ENCODE results near the gene VCPKMT. TPM values are rescaled to one million over a fixed set of nuclear protein-coding genes. Genes with fewer than 3 reads are reported as not detected.

VCPKMT gene
- total and polyA plus RNA-seq, 4 donors, result 2.6 to 5.0 (median 2.9) TPM

DNA sequence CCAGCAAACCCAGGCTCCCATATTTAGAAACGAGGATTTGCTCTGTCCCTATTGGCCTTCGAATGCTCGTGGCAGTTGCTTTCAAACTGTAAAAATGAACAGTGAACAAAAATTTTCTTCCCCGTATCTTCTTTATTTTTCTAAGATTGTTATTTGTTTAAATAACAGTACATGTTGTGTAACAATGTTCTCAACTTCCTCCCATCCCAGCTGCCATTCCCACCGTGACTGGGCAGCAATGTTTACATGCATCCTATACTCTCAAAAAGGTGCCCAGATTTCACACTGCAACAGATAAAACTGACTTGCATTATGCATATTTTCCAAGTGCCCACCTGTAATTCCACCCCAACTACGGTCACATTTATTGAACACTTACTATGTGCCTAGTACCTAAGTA, 12.8 kb downstream of the VCPKMT start (continued):
- TF ChIP-seq, protein P1, sequence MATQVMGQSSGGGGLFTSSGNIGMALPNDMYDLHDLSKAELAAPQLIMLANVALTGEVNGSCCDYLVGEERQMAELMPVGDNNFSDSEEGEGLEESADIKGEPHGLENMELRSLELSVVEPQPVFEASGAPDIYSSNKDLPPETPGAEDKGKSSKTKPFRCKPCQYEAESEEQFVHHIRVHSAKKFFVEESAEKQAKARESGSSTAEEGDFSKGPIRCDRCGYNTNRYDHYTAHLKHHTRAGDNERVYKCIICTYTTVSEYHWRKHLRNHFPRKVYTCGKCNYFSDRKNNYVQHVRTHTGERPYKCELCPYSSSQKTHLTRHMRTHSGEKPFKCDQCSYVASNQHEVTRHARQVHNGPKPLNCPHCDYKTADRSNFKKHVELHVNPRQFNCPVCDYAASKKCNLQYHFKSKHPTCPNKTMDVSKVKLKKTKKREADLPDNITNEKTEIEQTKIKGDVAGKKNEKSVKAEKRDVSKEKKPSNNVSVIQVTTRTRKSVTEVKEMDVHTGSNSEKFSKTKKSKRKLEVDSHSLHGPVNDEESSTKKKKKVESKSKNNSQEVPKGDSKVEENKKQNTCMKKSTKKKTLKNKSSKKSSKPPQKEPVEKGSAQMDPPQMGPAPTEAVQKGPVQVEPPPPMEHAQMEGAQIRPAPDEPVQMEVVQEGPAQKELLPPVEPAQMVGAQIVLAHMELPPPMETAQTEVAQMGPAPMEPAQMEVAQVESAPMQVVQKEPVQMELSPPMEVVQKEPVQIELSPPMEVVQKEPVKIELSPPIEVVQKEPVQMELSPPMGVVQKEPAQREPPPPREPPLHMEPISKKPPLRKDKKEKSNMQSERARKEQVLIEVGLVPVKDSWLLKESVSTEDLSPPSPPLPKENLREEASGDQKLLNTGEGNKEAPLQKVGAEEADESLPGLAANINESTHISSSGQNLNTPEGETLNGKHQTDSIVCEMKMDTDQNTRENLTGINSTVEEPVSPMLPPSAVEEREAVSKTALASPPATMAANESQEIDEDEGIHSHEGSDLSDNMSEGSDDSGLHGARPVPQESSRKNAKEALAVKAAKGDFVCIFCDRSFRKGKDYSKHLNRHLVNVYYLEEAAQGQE (IDR thresholded peaks at IDR 0.05), result no peak
- TF ChIP-seq SP1 (IDR thresholded peaks at IDR 0.05), result no peak
- no peak for TF ChIP-seq RAD21 (IDR thresholded peaks at IDR 0.05)
- no peak for TF ChIP-seq RXRA (IDR thresholded peaks at IDR 0.05)
- TF ChIP-seq HNF4A (conservative IDR thresholded peaks at IDR 0.05), result no peak
- no peak for TF ChIP-seq HNF4G (IDR thresholded peaks at IDR 0.05)
- TF ChIP-seq, protein P2, sequence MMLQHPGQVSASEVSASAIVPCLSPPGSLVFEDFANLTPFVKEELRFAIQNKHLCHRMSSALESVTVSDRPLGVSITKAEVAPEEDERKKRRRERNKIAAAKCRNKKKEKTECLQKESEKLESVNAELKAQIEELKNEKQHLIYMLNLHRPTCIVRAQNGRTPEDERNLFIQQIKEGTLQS (IDR thresholded peaks at IDR 0.05), result no peak

DNA sequence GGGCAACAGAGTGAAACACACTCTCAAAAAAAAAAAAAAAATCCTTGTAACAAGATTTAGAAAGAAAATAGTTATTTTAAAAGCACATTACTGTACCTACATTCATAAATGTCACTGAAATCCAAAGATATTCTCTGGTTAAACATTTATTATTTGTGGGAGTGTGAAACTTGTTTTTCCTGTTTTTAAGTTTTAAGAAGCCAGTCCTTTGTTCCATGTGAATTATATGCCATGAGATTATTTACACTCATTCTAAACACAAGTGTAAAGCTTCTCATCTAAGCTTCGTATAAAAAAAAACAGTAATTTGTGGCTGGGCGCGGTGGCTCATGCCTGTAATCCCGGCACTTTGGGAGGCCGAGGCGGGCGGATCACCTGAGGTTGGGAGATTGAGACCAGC, 15.0 kb downstream of the VCPKMT start:
- DNase-seq (ENCODE audit: low spot score), result no peak

DNA sequence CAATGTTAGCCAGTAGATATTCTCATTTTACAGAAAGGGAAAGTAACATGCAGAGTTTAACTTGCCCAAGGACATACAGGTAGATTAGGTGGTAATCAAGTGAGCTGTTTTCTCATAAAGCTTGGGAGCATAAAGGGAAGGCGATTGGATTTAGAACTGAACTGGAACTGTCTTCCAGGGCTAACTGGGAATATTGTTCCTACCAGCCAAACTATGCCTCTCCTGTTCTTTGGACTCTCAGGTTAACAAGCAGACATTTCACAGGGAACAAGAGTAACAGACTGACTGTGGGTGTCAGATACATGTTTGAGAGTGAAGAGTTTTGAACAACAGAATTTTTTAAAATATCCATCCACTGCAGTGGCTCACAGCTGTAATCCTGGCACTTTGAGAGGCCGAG, 15.6 kb downstream of the VCPKMT start:
- H3K4me3 ChIP-seq (ENCODE audit: low read depth in 1 of 3, low read length in 3 of 3), result no peak overlapping the region
- H3K4me1 ChIP-seq (ENCODE audit: control insufficient read depth in 4 of 4, insufficient read depth in 4 of 4, low read length in 3 of 4), result peaks cover 0 to 5% (median 0%) of the 10 kb centered on the region in 4 donors
- H3K27me3 ChIP-seq (ENCODE audit: control insufficient read depth in 4 of 4, insufficient read depth in 4 of 4, low read length in 3 of 4), result no peaks in the 10 kb centered on the region
- TF ChIP-seq HNF4A (conservative IDR thresholded peaks at IDR 0.05), result peak in 1 of 2 donors; percentile 29
- TF ChIP-seq HNF4G (IDR thresholded peaks at IDR 0.05), result no peak
- no peak overlapping the region for H3K27ac ChIP-seq (ENCODE audit: low read depth in 1 of 2, low read length in 2 of 2)
- no peaks in the 10 kb centered on the region for H3K9me3 ChIP-seq (ENCODE audit: control insufficient read depth in 4 of 4, low read length in 3 of 4)
- no peak overlapping the region for H3K9ac ChIP-seq (ENCODE audit: low read depth in 1 of 2, low read length in 2 of 2)
- 87% methylated on average over 2 of the region's 2 CpGs for WGBS
- DNase-seq (ENCODE audit: low spot score), result no peak
- no peaks in the 10 kb centered on the region for H3K36me3 ChIP-seq (ENCODE audit: control insufficient read depth in 4 of 4, insufficient read depth in 3 of 4, low read depth in 1 of 4, low read length in 3 of 4)

More for the DNA sequence above, 15.0 kb downstream of the VCPKMT start:
- no peak overlapping the region for H3K27ac ChIP-seq (ENCODE audit: low read depth in 1 of 2, low read length in 2 of 2)
- no peak for TF ChIP-seq TAF1 (conservative IDR thresholded peaks at IDR 0.05)
- TF ChIP-seq RXRA (IDR thresholded peaks at IDR 0.05), result no peak
- TF ChIP-seq RAD21 (IDR thresholded peaks at IDR 0.05), result no peak
- H3K9me3 ChIP-seq (ENCODE audit: control insufficient read depth in 4 of 4, low read length in 3 of 4), result no peaks in the 10 kb centered on the region
- H3K4me3 ChIP-seq (ENCODE audit: low read depth in 1 of 3, low read length in 3 of 3), result no peak overlapping the region
- peaks cover 0 to 5% (median 0%) of the 10 kb centered on the region in 4 donors for H3K4me1 ChIP-seq (ENCODE audit: control insufficient read depth in 4 of 4, insufficient read depth in 4 of 4, low read length in 3 of 4)
- no peak overlapping the region for H3K9ac ChIP-seq (ENCODE audit: low read depth in 1 of 2, low read length in 2 of 2)
- no peaks in the 10 kb centered on the region for H3K36me3 ChIP-seq (ENCODE audit: control insufficient read depth in 4 of 4, insufficient read depth in 3 of 4, low read depth in 1 of 4, low read length in 3 of 4)
- H3K27me3 ChIP-seq (ENCODE audit: control insufficient read depth in 4 of 4, insufficient read depth in 4 of 4, low read length in 3 of 4), result no peaks in the 10 kb centered on the region
- 79% methylated on average over 7 of the region's 7 CpGs for WGBS

DNA sequence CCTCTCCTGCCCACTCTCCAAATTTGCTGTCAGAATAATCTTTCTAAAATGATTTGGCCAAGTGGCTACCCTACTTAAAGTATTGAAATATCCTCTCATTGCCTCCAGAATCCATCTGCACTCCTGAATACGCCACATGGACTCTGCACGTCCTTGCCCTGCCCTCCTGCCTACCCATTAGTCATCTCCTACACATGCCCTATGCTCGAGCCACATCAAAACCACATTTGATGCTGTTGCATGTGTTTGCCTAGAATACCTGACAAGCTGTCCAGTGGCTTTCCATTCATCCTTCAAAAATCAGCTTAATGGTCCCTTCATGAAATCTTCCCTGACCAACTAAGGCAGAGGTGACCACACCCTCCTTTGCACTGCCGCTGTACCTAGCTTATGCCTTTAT, 17.0 kb downstream of the VCPKMT start:
- Histone ChIP-seq H3K9me3 (ENCODE audit: control insufficient read depth in 4 of 4, low read length in 3 of 4) (no peaks in the 10 kb centered on the region), H3K4me3 (ENCODE audit: low read depth in 1 of 3, low read length in 3 of 3) (no peak overlapping the region), H3K27me3 (ENCODE audit: control insufficient read depth in 4 of 4, insufficient read depth in 4 of 4, low read length in 3 of 4) (no peaks in the 10 kb centered on the region), H3K9ac (ENCODE audit: low read depth in 1 of 2, low read length in 2 of 2) (no peak overlapping the region), H3K4me1 (ENCODE audit: control insufficient read depth in 4 of 4, insufficient read depth in 4 of 4, low read length in 3 of 4) (peaks cover 0 to 5% (median 0%) of the 10 kb centered on the region in 4 donors), H3K36me3 (ENCODE audit: control insufficient read depth in 4 of 4, insufficient read depth in 3 of 4, low read depth in 1 of 4, low read length in 3 of 4) (no peaks in the 10 kb centered on the region), H3K27ac (ENCODE audit: low read depth in 1 of 2, low read length in 2 of 2) (no peak overlapping the region)
- WGBS, result 84% methylated on average over 4 of the region's 4 CpGs
- DNase-seq (ENCODE audit: low spot score), result no peak
- TF ChIP-seq, protein P3, sequence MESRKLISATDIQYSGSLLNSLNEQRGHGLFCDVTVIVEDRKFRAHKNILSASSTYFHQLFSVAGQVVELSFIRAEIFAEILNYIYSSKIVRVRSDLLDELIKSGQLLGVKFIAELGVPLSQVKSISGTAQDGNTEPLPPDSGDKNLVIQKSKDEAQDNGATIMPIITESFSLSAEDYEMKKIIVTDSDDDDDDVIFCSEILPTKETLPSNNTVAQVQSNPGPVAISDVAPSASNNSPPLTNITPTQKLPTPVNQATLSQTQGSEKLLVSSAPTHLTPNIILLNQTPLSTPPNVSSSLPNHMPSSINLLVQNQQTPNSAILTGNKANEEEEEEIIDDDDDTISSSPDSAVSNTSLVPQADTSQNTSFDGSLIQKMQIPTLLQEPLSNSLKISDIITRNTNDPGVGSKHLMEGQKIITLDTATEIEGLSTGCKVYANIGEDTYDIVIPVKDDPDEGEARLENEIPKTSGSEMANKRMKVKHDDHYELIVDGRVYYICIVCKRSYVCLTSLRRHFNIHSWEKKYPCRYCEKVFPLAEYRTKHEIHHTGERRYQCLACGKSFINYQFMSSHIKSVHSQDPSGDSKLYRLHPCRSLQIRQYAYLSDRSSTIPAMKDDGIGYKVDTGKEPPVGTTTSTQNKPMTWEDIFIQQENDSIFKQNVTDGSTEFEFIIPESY (IDR thresholded peaks at IDR 0.05), result no peak
- no peak for TF ChIP-seq NR2F2 (IDR thresholded peaks at IDR 0.05)
- no peak for TF ChIP-seq HNF4G (IDR thresholded peaks at IDR 0.05)
- TF ChIP-seq, protein P2 (IDR thresholded peaks at IDR 0.05), result no peak
- TF ChIP-seq JUND (IDR thresholded peaks at IDR 0.05), result no peak
- no peak for TF ChIP-seq HNF4A (conservative IDR thresholded peaks at IDR 0.05)
- TF ChIP-seq, protein P1 (IDR thresholded peaks at IDR 0.05), result no peak
- TF ChIP-seq GABPA (IDR thresholded peaks at IDR 0.05 in 1 of 2, conservative IDR thresholded peaks at IDR 0.05 in 1 of 2), result no peak
- no peak for TF ChIP-seq RAD21 (IDR thresholded peaks at IDR 0.05)
- no peak for TF ChIP-seq FOXA1 (IDR thresholded peaks at IDR 0.05)
- no peak for TF ChIP-seq EGR1 (IDR thresholded peaks at IDR 0.05; ENCODE audit: low read depth in 2 of 2)
- no peak for TF ChIP-seq YY1 (IDR thresholded peaks at IDR 0.05)
- no peak for TF ChIP-seq RXRA (IDR thresholded peaks at IDR 0.05)
- TF ChIP-seq SP1 (IDR thresholded peaks at IDR 0.05), result no peak
- TF ChIP-seq, protein P4, sequence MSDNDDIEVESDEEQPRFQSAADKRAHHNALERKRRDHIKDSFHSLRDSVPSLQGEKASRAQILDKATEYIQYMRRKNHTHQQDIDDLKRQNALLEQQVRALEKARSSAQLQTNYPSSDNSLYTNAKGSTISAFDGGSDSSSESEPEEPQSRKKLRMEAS (IDR thresholded peaks at IDR 0.05), result no peak

Data from liver (tissue), 9 donors.